CD4-positive, alpha-beta memory T cell (primary cell): ENCODE results near the gene ZWINT. TPM values are rescaled to one million over a fixed set of nuclear protein-coding genes. Genes with fewer than 3 reads are reported as not detected.
A peak's percentile ranks its signal among the peaks of the same experiment; 100 is the strongest.

Experiments
- CTCF ChIA-PET: fragments of 350-600 bp; sonication (Branson Sonifier 250); formaldehyde crosslinking; loops from one replicate; lab custom pipeline; 2021; ENCODE audit warnings: inconsistent platforms; ENCODE audit not compliant: partially characterized antibody; lab: Charles Lee
- POLR2A ChIA-PET: fragments of 350-600 bp; sonication (Branson Sonifier 250); formaldehyde crosslinking; loops from one replicate; lab custom pipeline; 2021; ENCODE audit not compliant: partially characterized antibody; lab: Charles Lee
- DNase-seq, 5 donors: peaks; one replicate each; pipeline versions ENCODE4 v3.0.0 to v3.0.0-alpha.2; 2020 to 2022; ENCODE audit warnings: mixed read lengths in 1 of 5
- H3K27ac ChIP-seq: one replicate; pipeline ENCODE4 v1.7.0; 2013; ENCODE audit warnings: low read depth, low read length
- H3K27me3 ChIP-seq: 2 replicates; pipeline ENCODE4 v1.7.0; 2013; ENCODE audit warnings: mild to moderate bottlenecking, low read length, moderate library complexity; ENCODE audit not compliant: insufficient read depth
- H3K36me3 ChIP-seq: 2 replicates; pipeline ENCODE4 v1.7.0; 2013; ENCODE audit warnings: mild to moderate bottlenecking, low read length, moderate library complexity; ENCODE audit not compliant: insufficient read depth
- H3K4me1 ChIP-seq: 2 replicates; pipeline ENCODE4 v1.7.0; 2013; ENCODE audit warnings: mild to moderate bottlenecking, low read length, moderate library complexity; ENCODE audit not compliant: insufficient read depth
- H3K4me3 ChIP-seq, 2 donors: one replicate each; pipeline ENCODE4 v1.7.0; 2013; ENCODE audit warnings: low read length in 2 of 2, mild to moderate bottlenecking in 1 of 2
- H3K9me3 ChIP-seq, 2 donors: one replicate each; pipeline ENCODE4 v1.7.0; 2013; ENCODE audit warnings: low read length in 2 of 2, control low read depth in 1 of 2; ENCODE audit not compliant: control insufficient read depth in 1 of 2
- H3K27ac Mint-ChIP-seq, 7 donors: one replicate each; pipeline ENCODE4 v1.8.0; 2020 to 2021; ENCODE audit warnings: mixed read lengths in 7 of 7, mild to moderate bottlenecking in 6 of 7, inconsistent platforms in 3 of 7, moderate library complexity in 3 of 7
- H3K27me3 Mint-ChIP-seq, 2 donors: one replicate each; pipeline ENCODE4 v1.8.0; 2020 to 2021; ENCODE audit warnings: mixed read lengths in 2 of 2
- H3K36me3 Mint-ChIP-seq, 2 donors: one replicate each; pipeline ENCODE4 v1.8.0; 2020 to 2021; ENCODE audit warnings: mixed read lengths in 2 of 2, inconsistent platforms in 1 of 2, mild to moderate bottlenecking in 1 of 2
- H3K4me1 Mint-ChIP-seq, 4 donors: one replicate each; pipeline ENCODE4 v1.8.0; 2020 to 2021; ENCODE audit warnings: mixed read lengths in 4 of 4, mild to moderate bottlenecking in 1 of 4
- H3K4me3 Mint-ChIP-seq, 8 donors: one replicate each; pipeline ENCODE4 v1.8.0; 2020 to 2021; ENCODE audit warnings: mixed read lengths in 8 of 8, mild to moderate bottlenecking in 7 of 8, moderate library complexity in 6 of 8, inconsistent platforms in 3 of 8
- H3K9me3 Mint-ChIP-seq, 8 donors: one replicate each; pipeline ENCODE4 v1.8.0; 2020 to 2021; ENCODE audit warnings: mixed read lengths in 8 of 8, mild to moderate bottlenecking in 5 of 8, inconsistent platforms in 3 of 8, moderate library complexity in 1 of 8
- intact Hi-C: fragments of 100-400 bp; cut with micrococcal nuclease; formaldehyde crosslinking; loops from one replicate; pipeline ENCODE4 v1.15.1; 2023
- polyA plus RNA-seq, 2 donors: library from polyadenylated mRNA; unstranded; fragments of 300-500 nt; fragmentation: Illumina TruSeq; gene quantifications; one replicate each; pipeline ENCODE4 v1.2.3, GENCODE V29; 2021
- total RNA-seq, 2 experiments: library from RNA; stranded (reverse); gene quantifications; one replicate each; pipeline ENCODE4 v1.2.3, GENCODE V29; 2021

Gene ZWINT
- total and polyA plus RNA-seq, 4 experiments from 2014 or later: 2.2 to 4.7 (median 2.6) TPM

DNA sequence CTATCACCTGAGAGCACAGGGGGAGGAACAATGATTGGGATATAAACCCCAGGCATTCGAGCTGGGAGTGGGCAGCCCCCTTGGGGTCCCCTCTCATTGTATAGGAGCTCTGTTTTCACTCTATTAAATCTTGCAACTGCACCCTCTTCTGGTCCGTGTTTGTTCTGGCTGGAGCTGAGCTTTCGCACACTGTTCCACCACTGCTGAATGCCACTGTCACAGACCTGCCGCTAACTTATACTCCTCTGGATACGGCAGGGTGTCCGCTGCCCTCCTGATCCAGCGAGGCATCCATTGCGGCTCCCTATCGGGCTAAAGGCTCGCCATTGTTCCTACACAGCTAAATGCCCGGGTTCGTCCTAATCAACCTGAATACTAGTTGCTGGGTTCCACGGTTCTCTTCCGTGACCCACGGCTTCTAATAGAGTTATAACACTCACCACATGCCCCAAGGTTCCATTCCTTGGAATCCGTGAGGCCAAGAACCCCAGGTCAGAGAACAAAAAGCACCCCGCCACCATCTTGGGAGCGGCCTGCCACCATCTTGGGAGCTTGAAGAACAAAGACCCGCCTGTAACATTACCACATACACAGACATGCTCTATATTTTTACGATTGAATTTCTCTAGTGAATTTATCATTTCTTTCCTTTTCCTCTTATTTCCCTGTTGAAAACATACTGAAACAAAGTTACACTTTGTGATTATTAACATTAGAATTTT lies 9.0 kb downstream of the ZWINT start:
- no peak overlapping the region for H3K4me3 ChIP-seq
- no peaks in the 10 kb centered on the region for H3K27me3 ChIP-seq
- no peak overlapping the region for H3K27ac ChIP-seq
- Mint-ChIP-seq H3K36me3 (no peaks in the 10 kb centered on the region), H3K9me3 (no peaks in the 10 kb centered on the region), H3K4me3 (no peak overlapping the region), H3K27me3 (no peaks in the 10 kb centered on the region), H3K4me1 (peaks cover 0 to 1% (median under 1%) of the 10 kb centered on the region in 4 donors), H3K27ac (peak overlapping the region in 1 of 7 donors; percentile 15)
- H3K4me1 ChIP-seq: no peaks in the 10 kb centered on the region
- no peaks in the 10 kb centered on the region for H3K9me3 ChIP-seq
- no peak for DNase-seq
- intact Hi-C loops: loop anchor here (10.0 kb wide), 1 partner anchor 1993 kb away; no protein-coding TSS in a partner anchor
- ChIA-PET POLR2A (no interaction called here), CTCF (no interaction called here)
- H3K36me3 ChIP-seq: no peaks in the 10 kb centered on the region

DNA sequence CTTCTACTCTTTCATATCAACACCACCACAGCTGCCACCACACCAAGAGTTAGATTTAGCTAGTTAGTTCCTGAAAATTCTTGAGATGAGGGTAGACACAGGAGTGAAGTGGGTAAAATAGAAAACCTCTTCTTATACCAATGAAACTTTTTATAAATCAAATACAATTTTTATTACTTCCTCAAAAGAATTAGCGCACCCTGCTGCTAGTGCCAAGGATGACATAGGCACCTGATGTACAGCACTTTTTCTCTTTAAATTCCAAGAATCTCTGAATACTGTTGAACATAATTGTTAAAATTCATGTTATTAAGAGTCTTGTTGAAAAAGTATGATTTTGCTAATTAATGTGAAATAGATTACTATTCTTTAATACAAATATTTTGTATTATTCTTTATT lies 11.4 kb downstream of the ZWINT start:
- no peak overlapping the region for H3K27ac Mint-ChIP-seq
- Histone ChIP-seq H3K27me3 (no peaks in the 10 kb centered on the region), H3K4me3 (no peak overlapping the region), H3K36me3 (no peaks in the 10 kb centered on the region), H3K9me3 (no peaks in the 10 kb centered on the region), H3K27ac (no peak overlapping the region), H3K4me1 (no peaks in the 10 kb centered on the region)
- peaks cover 0 to 1% (median 0%) of the 10 kb centered on the region in 4 donors for H3K4me1 Mint-ChIP-seq
- intact Hi-C loops: loop anchor here (10.0 kb wide), 1 partner anchor 1995 kb away; no protein-coding TSS in a partner anchor
- H3K36me3 Mint-ChIP-seq: no peaks in the 10 kb centered on the region
- ChIA-PET CTCF (no interaction called here), POLR2A (no interaction called here)
- H3K4me3 Mint-ChIP-seq: no peak overlapping the region
- H3K27me3 Mint-ChIP-seq: no peaks in the 10 kb centered on the region
- DNase-seq: no peak
- H3K9me3 Mint-ChIP-seq: no peaks in the 10 kb centered on the region

DNA sequence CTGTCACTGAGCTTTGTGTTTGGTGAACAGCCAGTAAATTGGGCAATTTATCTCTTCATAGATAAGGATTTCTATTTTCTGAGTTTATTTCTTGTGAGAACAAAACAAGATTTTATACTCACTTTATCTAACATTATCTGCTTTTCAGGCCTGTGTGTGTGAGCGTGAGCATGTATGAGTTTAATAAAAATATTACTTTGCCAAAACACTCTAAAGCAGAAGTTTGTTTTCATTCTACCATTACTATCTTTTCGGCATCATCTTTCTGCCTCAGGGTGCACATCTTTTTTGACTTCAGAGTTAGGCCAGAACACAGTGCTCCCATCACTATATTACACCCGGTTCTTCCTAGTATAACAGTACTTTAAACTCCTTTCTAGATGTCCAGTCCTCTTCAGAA lies 13.0 kb downstream of the ZWINT start:
- peaks cover 0 to 1% (median 0%) of the 10 kb centered on the region in 4 donors for H3K4me1 Mint-ChIP-seq
- no peak overlapping the region for H3K4me3 ChIP-seq
- no peaks in the 10 kb centered on the region for H3K27me3 ChIP-seq
- H3K27me3 Mint-ChIP-seq: no peaks in the 10 kb centered on the region
- no peak overlapping the region for H3K27ac Mint-ChIP-seq
- DNase-seq: no peak
- ChIA-PET POLR2A (no interaction called here), CTCF (no interaction called here)
- intact Hi-C loops: no loop called here
- H3K9me3 Mint-ChIP-seq: no peaks in the 10 kb centered on the region
- no peaks in the 10 kb centered on the region for H3K36me3 Mint-ChIP-seq
- no peak overlapping the region for H3K4me3 Mint-ChIP-seq
- no peaks in the 10 kb centered on the region for H3K9me3 ChIP-seq
- H3K36me3 ChIP-seq: no peaks in the 10 kb centered on the region
- H3K27ac ChIP-seq: no peak overlapping the region
- H3K4me1 ChIP-seq: no peaks in the 10 kb centered on the region

DNA sequence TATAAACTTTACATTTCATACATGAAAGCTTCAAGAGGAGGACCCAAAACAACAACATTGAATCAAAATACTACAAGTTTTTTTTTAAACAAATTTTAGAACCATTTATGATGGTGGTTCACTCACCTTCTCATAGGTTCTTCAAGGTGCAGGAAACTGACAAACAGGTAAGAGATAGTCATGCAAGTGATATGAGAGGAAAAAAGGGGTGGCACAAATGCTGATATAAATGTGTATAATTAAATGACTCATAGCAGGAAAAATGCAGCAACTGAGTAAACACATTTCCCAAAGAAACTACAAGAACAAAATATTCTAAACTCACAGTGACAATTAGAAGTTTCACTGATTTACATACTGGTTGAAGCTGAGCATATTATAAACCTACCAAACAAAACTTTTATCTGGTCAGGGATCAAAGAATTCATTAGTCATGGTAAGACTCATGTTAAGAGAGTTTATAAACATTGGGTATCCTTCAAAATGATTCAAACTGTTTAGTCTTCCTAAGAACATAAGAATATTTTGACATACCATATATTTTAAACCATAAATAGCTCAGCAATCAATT lies 14.1 kb downstream of the ZWINT start:
- ChIA-PET POLR2A (no interaction called here), CTCF (no interaction called here)
- H3K4me3 Mint-ChIP-seq: no peak overlapping the region
- H3K27me3 ChIP-seq: no peaks in the 10 kb centered on the region
- no peaks in the 10 kb centered on the region for H3K4me1 ChIP-seq
- peaks cover 0 to 1% (median 0%) of the 10 kb centered on the region in 4 donors for H3K4me1 Mint-ChIP-seq
- H3K36me3 ChIP-seq: no peaks in the 10 kb centered on the region
- no peak overlapping the region for H3K27ac Mint-ChIP-seq
- no peaks in the 10 kb centered on the region for H3K27me3 Mint-ChIP-seq
- no peak for DNase-seq
- no peaks in the 10 kb centered on the region for H3K36me3 Mint-ChIP-seq
- peaks cover 0 to 1% (median 0%) of the 10 kb centered on the region in 8 donors for H3K9me3 Mint-ChIP-seq
- H3K9me3 ChIP-seq: no peaks in the 10 kb centered on the region
- no peak overlapping the region for H3K27ac ChIP-seq
- intact Hi-C loops: no loop called here
- no peak overlapping the region for H3K4me3 ChIP-seq

DNA sequence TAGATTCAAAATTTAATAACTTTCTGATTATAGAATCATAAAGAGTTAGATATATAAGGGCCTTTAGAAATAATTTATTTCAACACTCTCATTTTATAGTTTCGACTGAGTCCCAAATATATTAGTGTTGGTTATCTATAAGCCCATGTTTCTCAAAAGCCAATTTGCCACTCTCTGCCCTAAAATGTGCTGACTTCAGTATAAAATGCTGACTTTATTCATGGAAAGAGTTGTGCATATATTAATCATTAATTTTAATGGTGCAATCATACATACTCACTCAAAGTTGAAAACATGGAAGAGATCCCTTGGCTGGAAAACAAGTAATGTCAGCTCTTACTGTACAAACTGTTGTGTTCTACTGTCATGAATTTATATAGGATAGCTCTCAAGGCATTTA lies 19.4 kb downstream of the ZWINT start:
- ChIA-PET CTCF (no interaction called here), POLR2A (no interaction called here)
- intact Hi-C loops: no loop called here
- no peak overlapping the region for H3K27ac Mint-ChIP-seq
- peaks cover 0 to 2% of the 10 kb centered on the region in 2 donors for H3K27me3 Mint-ChIP-seq
- Histone ChIP-seq H3K36me3 (no peaks in the 10 kb centered on the region), H3K27me3 (no peaks in the 10 kb centered on the region), H3K4me3 (no peak overlapping the region), H3K27ac (no peak overlapping the region), H3K9me3 (no peaks in the 10 kb centered on the region), H3K4me1 (no peaks in the 10 kb centered on the region)
- H3K36me3 Mint-ChIP-seq: no peaks in the 10 kb centered on the region
- no peak for DNase-seq
- peaks cover 0 to 10% (median 6%) of the 10 kb centered on the region in 8 donors for H3K9me3 Mint-ChIP-seq
- H3K4me3 Mint-ChIP-seq: no peak overlapping the region
- no peaks in the 10 kb centered on the region for H3K4me1 Mint-ChIP-seq

DNA sequence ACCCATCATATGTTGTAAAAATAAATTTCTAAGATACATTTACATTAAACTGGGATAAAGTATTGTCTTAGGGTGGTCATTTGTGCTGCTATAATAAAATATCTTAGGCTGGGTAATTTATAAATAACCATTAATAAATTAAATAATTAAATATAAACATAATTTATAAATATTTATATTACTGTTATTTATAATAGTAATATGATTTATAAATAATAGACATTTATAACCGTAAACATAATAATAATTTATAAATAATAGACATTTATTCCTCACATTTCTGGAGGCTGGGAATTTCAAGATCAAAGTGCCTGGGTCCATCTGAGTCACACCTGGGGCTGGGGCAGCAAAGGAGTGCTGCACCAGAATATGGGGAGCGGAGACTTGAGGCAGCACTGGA lies 31.1 kb downstream of the ZWINT start:
- H3K4me1 Mint-ChIP-seq: no peaks in the 10 kb centered on the region
- Histone ChIP-seq H3K27ac (no peak overlapping the region), H3K4me3 (no peak overlapping the region), H3K9me3 (no peaks in the 10 kb centered on the region), H3K36me3 (no peaks in the 10 kb centered on the region), H3K27me3 (no peaks in the 10 kb centered on the region), H3K4me1 (no peaks in the 10 kb centered on the region)
- no peak overlapping the region for H3K27ac Mint-ChIP-seq
- intact Hi-C loops: no loop called here
- no peak for DNase-seq
- H3K27me3 Mint-ChIP-seq: no peaks in the 10 kb centered on the region
- H3K9me3 Mint-ChIP-seq: peaks cover 0 to 3% (median 0%) of the 10 kb centered on the region in 8 donors
- ChIA-PET CTCF (no interaction called here), POLR2A (no interaction called here)
- H3K36me3 Mint-ChIP-seq: no peaks in the 10 kb centered on the region
- no peak overlapping the region for H3K4me3 Mint-ChIP-seq

DNA sequence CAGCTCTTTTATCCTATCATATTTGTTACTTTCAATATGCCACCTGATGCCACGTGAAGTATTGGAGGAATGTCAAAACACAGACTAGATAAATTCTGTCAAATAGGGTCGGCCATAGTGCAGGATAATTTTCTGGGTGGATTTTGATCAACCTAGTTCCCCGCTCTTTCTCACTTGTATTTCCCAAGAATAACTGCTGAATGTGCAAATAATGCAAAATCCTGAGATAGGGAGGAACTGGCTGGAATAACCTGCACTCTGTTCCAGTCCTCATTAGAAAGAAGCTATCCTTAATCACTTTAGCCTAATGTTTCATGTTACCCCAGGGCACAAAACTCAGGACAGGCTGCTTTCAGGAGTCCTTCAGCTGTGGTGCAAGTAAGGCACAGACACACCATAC lies 33.9 kb downstream of the ZWINT start:
- DNase-seq: no peak
- H3K27ac Mint-ChIP-seq: no peak overlapping the region
- ChIA-PET POLR2A (no interaction called here), CTCF (no interaction called here)
- intact Hi-C loops: no loop called here
- H3K9me3 ChIP-seq: no peaks in the 10 kb centered on the region
- H3K4me1 Mint-ChIP-seq: no peaks in the 10 kb centered on the region
- H3K36me3 ChIP-seq: no peaks in the 10 kb centered on the region
- no peaks in the 10 kb centered on the region for H3K27me3 Mint-ChIP-seq
- no peaks in the 10 kb centered on the region for H3K27me3 ChIP-seq
- H3K27ac ChIP-seq: no peak overlapping the region
- H3K4me3 Mint-ChIP-seq: no peak overlapping the region
- H3K4me3 ChIP-seq: no peak overlapping the region
- peaks cover 0 to 2% (median 0%) of the 10 kb centered on the region in 8 donors for H3K9me3 Mint-ChIP-seq
- H3K36me3 Mint-ChIP-seq: no peaks in the 10 kb centered on the region
- no peaks in the 10 kb centered on the region for H3K4me1 ChIP-seq
